K562 (cell line): Measurements from ENCODE around the gene LASP1. TPM values are rescaled to one million over a fixed set of nuclear protein-coding genes. Genes with fewer than 3 reads are reported as not detected.

Experiments
- ATF2 ChIP-seq: sonication (generic); formaldehyde crosslinking; IDR thresholded peaks from 2 replicates; pipeline ENCODE4 v1.8.1; 2022; ENCODE audit warnings: missing genetic modification reagents
- CBX1 ChIP-seq: sonication (generic); IDR thresholded peaks from 2 replicates; pipeline ENCODE4 v1.6.1; 2016; ENCODE audit warnings: antibody characterized with exemption, low read depth, mild to moderate bottlenecking
- CCAR2 ChIP-seq: fragments of 200-400 bp; formaldehyde crosslinking; IDR thresholded peaks from 2 replicates; pipeline ENCODE4 v1.6.1; 2017; ENCODE audit warnings: mild to moderate bottlenecking, low read depth, low read length
- CREB3L1 ChIP-seq: fragments of 450-650 bp; IDR thresholded peaks from 2 replicates; pipeline ENCODE4 v1.6.1; 2014; ENCODE audit warnings: low read depth, mild to moderate bottlenecking, moderate library complexity, borderline replicate concordance
- CTCF ChIP-seq, 3 experiments: IDR thresholded peaks in 2 of 3; conservative IDR thresholded peaks in 1 of 3; 2 replicates each; pipeline ENCODE4 v1.5.1; 2011 to 2012; ENCODE audit warnings: low read length in 3 of 3, mild to moderate bottlenecking in 3 of 3, control low read depth in 2 of 3, improper control_type of control experiment in 1 of 3, inconsistent platforms in 1 of 3, low read depth in 1 of 3, mixed read lengths in 1 of 3, moderate library complexity in 1 of 3; ENCODE audit not compliant: insufficient read depth in 2 of 3
- GATAD2B ChIP-seq: fragments of 450-650 bp; IDR thresholded peaks from 2 replicates; pipeline ENCODE4 v1.6.1; 2017; ENCODE audit warnings: mild to moderate bottlenecking, borderline replicate concordance
- MAFK ChIP-seq: IDR thresholded peaks from 2 replicates; pipeline ENCODE4 v1.6.1; 2011; ENCODE audit warnings: low read length, improper control_type of control experiment
- POLR2B ChIP-seq: fragments of 450-650 bp; IDR thresholded peaks from 2 replicates; pipeline ENCODE4 v1.6.1; 2018; ENCODE audit warnings: low read depth; ENCODE audit not compliant: partially characterized antibody
- RAD51 ChIP-seq: fragments of 450-650 bp; IDR thresholded peaks from 2 replicates; pipeline ENCODE4 v1.7.1; 2016; ENCODE audit warnings: low read depth, mild to moderate bottlenecking, borderline replicate concordance
- ZBTB26 ChIP-seq: fragments of 450-650 bp; formaldehyde crosslinking; IDR thresholded peaks from 2 replicates; pipeline ENCODE4 v1.4.0; 2022; ENCODE audit warnings: missing genetic modification characterization
- ZNF217 ChIP-seq: sonication (generic); formaldehyde crosslinking; IDR thresholded peaks from 2 replicates; pipeline ENCODE4 v1.8.0; 2022; ENCODE audit warnings: mild to moderate bottlenecking, missing genetic modification reagents
- ZNF407 ChIP-seq: fragments of 450-650 bp; IDR thresholded peaks from 2 replicates; pipeline ENCODE4 v1.6.1; 2016; ENCODE audit warnings: low read depth
- polyA plus RNA-seq, 8 experiments: library from polyadenylated mRNA; depleted of rRNA in 4 of 8; stranded (reverse) in 5 of 8; unstranded in 3 of 8; fragments of >200 nt; fragmentation: Nextera tagmentation in 2 of 8; fragmentation: Illumina TruSeq in 1 of 8; extraction: Ambion mirVana in 2 of 8; extraction: Trizol in 1 of 8; gene quantifications; 2 replicates each; pipeline versions ENCODE4 v1.2.1 to v1.2.3, GENCODE V29; 2011 to 2014; ENCODE audit warnings: inconsistent platforms in 1 of 8, missing spikeins in 1 of 8
- total RNA-seq, 7 experiments: library from RNA; depleted of rRNA in 6 of 7; stranded (reverse); fragments of >200 nt in 6 of 7; fragmentation: Illumina TruSeq in 2 of 7; extraction: Trizol in 2 of 7; gene quantifications; 2 replicates each; pipeline versions ENCODE4 v1.2.1 to v1.2.3, GENCODE V29; 2011 to 2021; ENCODE audit warnings: low replicate concordance in 1 of 7

LASP1 gene
- total and polyA plus RNA-seq, 9 of the 15 experiments (the other 6 are each of a cell fraction or from before 2014, with no cell fraction given), result 23.0 to 125 (median 55.3) TPM

GRCh38 chr17:38867179-38867967, 2.5 kb upstream of the LASP1 start (continued):
- TF ChIP-seq ATF2 (CRISPR knock-in tag), result no peak
- peak; percentile 59; the same call in 1 of the 2 replicates for TF ChIP-seq ZNF407
- 0 out of 2 replicates have a peak, but pooled peaks have one; percentile 26 for TF ChIP-seq CREB3L1
- no peak for TF ChIP-seq POLR2B
- TF ChIP-seq MAFK, result peak; percentile 96
- TF ChIP-seq CTCF (IDR thresholded peaks at IDR 0.05 in 2 of 3, conservative IDR thresholded peaks at IDR 0.05 in 1 of 3; ENCODE audit: insufficient read depth in 2 of 3, low read depth in 1 of 3, low read length in 3 of 3), result no peak; a peak in 1 of 6 replicates
- TF ChIP-seq CBX1, result no peak
- peak; percentile 57; the same call in 1 of the 2 replicates for TF ChIP-seq GATAD2B
- no peak for TF ChIP-seq CCAR2
- no peak for TF ChIP-seq ZNF217
- TF ChIP-seq ZBTB26 (CRISPR knock-in tag), result 0 out of 2 replicates have a peak, but pooled peaks have one; percentile 14
- no peak for TF ChIP-seq RAD51
